ENCODE measurements around the gene KCNN4. TPM values are rescaled to one million over a fixed set of nuclear protein-coding genes. Genes with fewer than 3 reads are reported as not detected.
A peak's percentile ranks its signal among the peaks of the same experiment; 100 is the strongest.

KCNN4 gene
- total RNA-seq, 1 donor: 136 TPM

DNA sequence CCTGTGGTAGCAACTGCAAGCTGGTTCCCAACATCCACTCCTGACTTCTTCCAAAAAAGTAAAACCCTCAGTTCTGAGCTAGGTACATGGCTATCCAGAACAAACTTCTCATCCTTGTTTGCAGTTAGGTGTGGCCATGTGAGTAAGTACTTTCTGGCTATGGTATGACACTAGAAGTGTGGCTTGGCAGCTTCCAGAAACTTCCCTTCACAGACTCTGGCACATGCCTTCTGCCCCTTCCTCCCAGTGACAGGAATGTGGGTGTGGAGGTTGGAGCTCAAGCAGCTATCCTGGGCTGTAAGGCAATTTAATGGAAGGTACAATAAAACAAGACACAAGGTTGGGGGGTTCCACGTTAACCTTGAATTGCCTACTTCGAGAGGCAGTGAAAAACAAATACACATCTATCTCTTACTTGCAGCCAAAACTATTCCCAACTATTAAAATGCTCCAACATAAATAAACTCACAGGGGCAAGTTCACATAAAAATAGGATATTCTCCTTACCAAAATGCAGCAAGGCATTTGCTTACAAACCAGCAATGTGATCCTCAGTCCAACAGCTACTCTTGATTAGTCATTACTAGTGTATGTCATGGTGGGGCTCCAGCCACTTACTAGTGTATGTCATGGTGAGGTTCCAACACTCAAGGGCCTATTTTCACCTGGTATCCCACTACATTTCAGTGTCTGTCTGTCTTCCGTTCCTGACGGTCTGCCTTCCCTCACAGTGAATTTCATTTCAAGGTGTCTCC is 29.1 kb downstream of the KCNN4 start:
- no peak for DNase-seq (ENCODE audit: low read depth in 2 of 3, low spot score in 2 of 3)

DNA sequence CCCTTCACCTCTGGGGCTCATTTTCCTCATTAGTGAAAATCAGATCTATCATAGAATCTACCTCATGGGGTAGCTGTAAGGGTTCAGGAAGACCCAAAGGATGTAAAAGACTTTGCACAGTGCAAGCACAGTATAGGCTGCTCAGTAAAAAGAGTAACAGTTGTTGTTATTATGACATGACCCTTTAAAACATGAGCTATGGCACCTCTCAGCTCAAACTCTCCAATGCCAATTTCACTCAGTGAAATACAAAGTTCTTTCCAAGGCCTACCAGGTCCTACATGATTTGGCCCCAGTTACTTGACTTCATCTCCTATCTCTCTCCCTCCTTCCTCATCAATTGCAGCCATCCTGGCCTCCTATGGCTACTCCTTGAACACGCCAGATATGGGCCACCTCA is 30.9 kb downstream of the KCNN4 start:
- DNase-seq (ENCODE audit: low read depth in 2 of 3, low spot score in 2 of 3): no peak

DNA sequence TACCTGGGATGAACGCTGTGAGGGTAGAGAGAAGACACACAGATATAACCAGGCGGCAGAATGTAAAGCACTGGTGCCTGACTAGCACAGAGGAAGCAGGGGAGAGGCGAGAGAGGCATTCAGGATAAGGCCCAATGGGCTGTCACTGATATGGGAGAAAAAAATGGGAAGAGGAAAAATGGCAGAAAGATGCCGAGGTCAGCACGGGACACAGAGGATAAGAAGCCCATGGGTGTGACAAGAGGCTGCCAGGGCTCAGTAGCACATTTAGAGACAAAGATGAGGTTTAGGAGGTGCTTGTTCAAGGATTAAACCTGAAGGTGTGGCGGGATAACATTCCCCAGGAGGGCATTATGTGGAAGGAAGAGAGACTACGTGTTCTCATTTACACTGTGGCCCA is 31.6 kb downstream of the KCNN4 start:
- no peak for DNase-seq (ENCODE audit: low read depth in 2 of 3, low spot score in 2 of 3)

DNA sequence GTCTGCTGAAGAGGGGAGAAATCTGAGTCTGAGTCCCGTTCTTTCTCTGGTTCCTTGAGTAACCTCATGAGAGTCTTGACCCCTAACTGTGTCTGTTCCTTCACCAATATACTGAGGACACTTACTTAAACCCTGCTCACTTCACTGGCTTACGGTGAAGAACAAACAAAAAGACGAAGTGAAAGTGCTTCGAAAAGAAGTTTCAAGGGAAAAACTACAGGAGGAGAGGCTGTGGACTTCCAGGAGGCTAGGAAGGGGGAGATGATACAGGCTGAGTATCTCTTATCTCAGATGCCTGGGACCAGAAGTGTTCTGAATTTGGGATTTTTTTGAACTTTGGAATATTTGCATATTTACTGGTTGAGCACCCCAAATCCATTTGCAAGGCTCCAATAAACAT is 32.1 kb downstream of the KCNN4 start:
- no peak for DNase-seq (ENCODE audit: low read depth in 2 of 3, low spot score in 2 of 3)

DNA sequence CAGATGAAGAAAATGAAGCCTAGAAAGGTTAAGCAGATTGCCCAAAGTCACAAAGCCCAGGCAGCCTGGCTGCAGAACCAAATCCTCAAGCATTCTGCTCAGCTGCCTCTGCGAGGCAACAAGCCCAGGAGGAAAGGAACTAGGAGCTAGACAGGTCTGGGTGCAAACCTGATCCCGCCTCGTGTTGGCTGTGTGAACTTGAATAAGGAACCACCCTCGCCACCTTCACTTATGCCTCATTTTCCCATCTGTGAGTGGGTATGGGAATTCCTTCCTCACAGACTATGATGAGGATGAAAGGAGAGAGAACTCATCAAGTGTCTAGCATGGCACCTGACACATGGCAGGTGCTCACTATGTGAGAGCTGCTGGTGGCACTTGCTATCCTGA is 32.6 kb downstream of the KCNN4 start:
- DNase-seq (ENCODE audit: low read depth in 2 of 3, low spot score in 2 of 3): no peak

DNA sequence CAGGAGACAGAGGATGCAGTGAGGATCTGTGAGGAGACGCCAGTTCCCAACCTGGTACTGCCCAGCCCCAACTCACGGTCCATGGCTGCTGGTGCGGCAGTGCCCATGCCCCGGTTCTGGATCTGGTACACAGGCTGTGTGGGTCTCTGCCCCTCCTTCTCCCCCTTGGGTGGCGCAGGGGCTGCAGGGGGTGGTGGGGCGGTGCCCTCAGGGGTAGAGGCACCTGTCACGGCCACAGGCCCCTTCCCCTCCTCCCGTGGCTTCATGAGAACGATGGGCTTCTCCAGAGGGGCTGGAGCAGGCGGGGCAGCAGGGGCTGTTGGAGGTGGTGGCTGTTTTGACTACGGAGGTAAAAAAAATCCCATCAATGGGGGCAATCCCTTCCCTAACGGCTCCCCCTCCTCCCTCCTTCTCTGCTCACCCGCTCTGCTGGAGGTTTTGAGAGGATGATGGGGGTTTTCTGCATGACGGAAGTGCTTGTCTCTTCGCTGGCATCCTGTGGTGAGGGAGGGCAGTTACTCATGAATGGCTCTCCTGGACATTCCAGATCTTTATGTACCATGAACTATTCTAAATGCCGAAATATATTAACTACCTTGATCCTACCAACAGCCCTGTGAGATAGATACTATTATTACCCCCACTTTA is 33.1 kb downstream of the KCNN4 start:
- DNase-seq (ENCODE audit: low read depth in 2 of 3, low spot score in 2 of 3): no peak

DNA sequence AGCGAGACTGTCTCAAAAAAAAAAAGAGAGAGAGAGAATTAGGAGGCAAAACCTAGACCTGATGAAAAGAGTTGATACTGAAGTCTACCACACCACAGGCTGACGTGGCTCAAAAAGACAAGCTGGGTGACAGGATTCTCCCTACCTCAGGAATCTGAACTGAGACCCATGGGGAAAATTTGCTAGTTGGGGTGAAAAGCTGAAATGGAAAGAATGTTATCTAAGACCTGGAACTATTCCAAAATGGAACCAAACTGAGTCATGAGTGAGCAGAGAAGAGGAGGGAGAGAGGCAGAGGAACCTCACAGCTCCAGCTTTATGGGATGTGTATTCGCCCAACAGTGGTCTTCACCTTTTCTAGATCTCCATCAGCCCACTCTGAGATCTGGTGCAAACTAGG is 37.7 kb downstream of the KCNN4 start:
- no peak for DNase-seq (ENCODE audit: low read depth in 2 of 3, low spot score in 2 of 3)

DNA sequence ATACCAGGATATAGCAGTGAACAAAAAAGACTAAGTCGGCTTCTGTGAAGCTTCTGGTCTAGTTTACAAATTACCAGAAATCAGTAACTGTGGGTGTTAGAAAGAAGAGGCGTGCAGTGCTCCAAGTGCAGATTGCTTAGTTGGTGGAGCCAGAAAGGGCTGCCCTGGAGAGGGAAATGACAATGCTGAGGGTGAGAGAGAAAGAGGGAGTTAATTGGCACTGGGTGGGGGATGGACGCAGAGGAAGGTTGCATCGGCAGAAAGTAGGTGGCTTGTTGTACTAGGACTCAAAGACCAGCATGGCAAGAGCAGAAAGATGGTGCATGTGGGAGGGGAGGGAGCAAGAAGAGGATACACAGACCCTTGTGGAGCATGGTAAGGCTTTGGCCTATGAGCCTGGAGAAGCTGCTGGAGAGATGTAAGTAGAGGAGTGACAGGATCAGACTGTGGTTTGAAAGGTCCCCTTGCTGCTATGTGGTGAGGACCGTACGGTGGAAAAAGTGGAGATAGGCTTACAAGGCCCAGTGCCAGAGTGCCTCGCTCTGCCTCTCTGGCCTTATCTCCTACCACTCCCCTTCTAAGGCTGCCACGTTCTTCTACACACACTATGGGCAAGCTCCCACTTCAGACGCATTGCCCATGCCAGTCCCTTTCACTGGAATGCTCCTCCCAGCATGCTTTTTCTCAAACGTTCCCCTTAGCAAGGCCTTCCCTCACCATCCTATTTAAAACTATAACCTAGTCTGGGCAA is 39.5 kb downstream of the KCNN4 start:
- no peak for DNase-seq (ENCODE audit: low read depth in 2 of 3, low spot score in 2 of 3)

DNA sequence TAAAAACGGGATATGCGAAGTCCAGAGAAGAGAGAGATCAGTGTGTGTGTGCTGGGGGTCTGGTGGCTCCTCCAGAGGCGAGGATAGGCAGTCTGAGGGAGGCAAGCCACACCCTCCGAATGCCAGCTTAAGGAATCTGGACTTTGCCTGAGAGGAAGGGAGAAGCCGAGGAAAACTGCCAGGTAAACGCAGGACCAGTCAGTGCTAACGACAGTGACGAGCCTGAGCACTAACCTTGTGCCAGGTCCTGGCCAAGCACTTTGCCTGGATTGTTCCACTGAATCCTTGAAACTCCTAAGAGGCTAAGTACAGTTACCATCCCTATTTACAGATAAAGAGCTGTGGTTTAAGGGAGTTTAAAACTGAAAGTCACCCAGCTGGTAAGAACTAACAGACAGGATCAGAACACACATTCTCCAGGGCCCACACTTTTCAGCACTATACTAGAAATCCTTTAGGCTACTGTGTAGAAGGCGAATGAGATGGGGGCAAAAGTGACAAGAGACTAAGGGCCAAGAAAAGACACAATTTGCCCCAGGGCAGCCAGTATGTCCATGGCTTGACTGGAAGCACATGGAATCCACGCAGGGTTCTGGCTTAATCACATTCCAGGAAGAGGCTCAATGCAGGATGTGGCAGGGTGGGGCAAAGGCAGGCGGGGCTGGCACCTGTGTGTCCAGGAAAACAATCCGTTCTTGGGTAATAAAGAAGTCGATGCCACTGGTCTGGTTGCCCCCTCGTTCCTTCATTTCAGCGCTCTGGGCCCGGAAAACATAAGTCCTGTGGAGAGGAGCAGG is 41.1 kb downstream of the KCNN4 start:
- no peak for DNase-seq (ENCODE audit: low read depth in 2 of 3, low spot score in 2 of 3)

DNA sequence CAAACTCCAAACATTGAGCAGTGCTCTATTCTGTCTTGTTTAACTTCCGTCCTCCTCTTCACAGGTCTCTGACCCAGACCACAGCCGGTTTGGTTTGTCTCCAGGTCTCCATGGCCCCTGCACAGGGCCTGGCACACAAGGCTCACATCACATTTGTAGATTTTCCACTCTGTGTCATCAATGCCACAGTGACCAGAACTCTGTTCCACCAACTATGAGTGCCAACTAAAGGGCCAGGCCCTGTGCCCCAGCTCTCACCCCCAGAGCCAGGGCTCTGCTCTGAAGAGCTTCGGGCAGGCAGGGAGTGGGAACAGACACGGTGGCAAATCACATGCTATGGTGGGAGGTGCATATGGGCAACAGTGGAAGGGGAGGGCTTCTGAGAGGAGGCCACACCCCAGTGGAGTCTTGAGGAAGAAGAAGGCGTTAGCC is 42.0 kb downstream of the KCNN4 start:
- DNase-seq (ENCODE audit: low read depth in 2 of 3, low spot score in 2 of 3): no peak

DNA sequence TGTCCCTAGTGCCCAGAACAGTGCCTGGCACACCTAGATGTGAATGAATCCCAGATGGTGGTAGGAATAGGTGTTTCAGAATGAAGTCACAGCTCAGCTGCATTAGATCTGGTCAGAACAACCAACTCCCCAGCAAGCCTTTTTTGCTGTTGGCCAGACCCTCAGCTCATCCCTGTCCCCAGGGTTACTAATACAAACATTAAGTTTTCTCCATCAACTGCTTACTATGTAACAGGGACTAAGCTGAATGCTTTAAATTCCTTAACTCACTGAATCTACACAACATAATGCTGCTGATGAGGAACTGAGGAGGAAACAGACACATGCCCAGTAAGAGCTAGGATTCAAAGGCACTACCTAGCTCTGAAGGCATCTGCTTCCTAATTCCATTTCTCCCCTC is 44.8 kb downstream of the KCNN4 start:
- DNase-seq (ENCODE audit: low read depth in 2 of 3, low spot score in 2 of 3): no peak

DNA sequence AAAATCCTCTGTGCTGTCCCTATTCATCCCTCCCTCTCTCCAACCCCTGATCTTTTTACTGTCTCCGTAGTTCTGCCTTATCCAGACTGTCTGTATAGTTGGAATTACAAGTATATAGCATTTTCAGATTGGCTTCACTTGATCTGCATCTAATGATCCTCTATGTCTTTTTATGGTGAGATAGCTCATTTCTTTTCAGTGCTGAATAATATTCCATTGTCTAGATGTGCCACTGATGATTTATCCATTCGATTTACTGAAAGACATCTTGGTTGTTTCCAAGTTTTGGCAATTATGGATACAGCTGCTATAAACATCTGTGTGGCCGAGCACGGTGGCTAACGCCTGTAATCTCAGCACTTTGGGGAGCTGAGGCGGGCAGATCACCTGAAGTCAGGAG is 45.8 kb downstream of the KCNN4 start:
- no peak for DNase-seq (ENCODE audit: low read depth in 2 of 3, low spot score in 2 of 3)

DNA sequence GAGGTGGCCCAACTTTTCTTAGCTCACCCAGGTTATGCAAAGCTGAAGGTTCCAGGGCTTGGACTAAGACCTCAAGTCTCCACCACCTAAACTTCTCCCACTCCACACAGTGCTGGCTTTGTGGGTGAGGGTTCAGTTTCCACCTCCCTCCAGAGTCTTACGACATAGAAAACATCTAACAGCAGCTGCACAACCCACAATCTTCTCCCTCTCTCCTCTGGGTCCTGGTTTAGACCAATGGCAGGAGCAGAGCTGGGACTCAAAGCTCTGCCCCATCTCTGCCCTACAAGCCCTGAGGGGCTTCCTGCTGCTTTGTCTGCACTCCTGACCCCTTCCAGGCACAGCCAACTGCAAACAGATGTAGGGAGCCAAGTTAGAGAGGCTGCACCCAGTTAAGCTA is 48.9 kb downstream of the KCNN4 start:
- DNase-seq (ENCODE audit: low read depth in 2 of 3, low spot score in 2 of 3): no peak

DNA sequence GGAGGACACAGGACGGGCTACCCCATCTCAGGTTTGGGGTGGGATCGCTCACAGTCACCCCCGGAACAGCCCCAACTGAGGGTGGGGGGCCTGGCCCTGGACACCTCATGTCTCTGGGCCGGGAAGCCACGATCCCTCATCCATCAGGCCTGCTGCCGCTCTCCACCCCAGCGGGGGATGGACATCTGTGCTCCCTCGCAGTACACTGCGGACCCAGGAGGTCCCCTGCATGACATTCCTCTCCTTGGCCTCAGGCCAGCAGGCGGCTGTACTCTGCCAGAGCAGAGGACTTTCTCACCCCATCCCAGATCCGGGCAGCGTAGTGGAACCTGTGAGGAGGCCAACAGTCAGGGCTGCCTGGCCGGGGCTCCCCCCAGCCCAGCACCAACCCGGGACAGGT is 49.4 kb downstream of the KCNN4 start:
- no peak for DNase-seq (ENCODE audit: low read depth in 2 of 3, low spot score in 2 of 3)

DNA sequence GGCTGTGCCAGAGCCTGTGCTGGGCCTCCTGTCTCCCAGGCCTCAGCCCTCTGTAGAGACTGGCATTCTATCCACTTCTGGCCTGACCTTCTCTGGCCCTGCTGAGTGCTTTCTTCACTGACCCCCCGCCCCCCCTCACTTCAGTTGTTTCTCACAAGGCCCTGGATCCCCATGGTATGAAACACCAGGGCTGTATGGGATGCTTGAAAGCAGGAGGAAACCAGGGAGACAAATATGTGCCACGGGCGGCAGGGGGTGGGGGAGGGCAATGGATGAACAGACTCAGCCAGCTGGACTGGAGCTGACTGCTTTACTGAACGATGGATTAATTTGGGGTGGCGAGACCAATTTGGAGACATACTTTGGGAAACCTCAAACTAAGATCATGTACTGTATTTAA is 50.9 kb downstream of the KCNN4 start:
- DNase-seq (ENCODE audit: low read depth in 2 of 3, low spot score in 2 of 3): no peak

DNA sequence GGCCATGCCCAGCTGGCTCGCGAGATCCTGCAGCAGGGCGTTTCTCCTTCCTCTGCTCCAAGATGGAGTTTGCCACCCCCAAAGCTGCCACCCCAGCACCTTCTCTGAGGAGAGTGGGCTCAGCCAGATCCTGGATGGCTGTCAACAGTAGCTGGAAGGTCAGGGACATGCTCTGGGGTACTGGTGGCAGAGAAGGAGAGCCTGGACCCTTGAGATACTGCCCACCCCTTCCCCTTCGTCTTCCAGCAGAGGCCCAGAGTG is 53.2 kb downstream of the KCNN4 start:
- no peak for DNase-seq (ENCODE audit: low read depth in 2 of 3, low spot score in 2 of 3)

DNA sequence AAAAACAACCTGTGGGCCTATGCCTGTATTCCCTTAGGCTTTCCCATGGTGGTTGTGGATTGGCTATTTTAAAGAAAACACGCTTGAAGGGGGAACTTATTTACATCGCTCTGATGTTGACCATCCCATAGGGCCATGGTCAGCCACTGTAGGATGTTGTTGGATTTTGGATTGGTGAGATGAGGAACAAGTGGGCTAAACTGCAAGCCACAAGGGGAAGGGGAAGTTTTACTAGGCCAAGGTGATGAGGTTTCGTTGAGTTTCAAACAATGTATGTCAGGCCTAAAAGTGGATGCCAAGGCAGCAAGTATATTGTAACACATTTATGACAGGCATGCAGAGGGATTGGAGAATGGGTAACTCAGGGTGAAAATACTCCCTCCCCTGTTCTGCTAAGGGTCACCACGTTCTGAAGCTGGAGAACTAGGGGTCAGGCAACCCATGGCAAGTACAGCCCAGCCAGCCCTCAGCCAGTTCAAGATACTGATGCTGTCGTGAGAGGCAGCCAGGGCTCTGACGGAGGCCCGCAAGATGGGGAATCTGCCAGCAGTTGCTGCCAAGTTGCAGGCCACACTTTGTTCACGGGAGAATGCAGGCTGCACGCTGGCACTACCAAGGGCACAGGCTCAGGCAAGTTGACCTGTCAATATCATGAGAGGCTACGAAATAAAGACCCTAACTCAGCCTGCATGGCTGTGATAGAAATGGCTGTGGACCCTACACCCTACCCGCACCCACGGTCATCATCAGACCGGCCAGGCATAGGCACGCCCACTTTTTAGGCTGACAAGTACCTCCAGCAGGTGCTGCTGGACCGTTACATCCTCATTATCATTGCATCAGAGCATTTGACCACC is 53.8 kb downstream of the KCNN4 start:
- peak in 1 of 3 donors; percentile 52 for DNase-seq (ENCODE audit: low read depth in 2 of 3, low spot score in 2 of 3)

DNA sequence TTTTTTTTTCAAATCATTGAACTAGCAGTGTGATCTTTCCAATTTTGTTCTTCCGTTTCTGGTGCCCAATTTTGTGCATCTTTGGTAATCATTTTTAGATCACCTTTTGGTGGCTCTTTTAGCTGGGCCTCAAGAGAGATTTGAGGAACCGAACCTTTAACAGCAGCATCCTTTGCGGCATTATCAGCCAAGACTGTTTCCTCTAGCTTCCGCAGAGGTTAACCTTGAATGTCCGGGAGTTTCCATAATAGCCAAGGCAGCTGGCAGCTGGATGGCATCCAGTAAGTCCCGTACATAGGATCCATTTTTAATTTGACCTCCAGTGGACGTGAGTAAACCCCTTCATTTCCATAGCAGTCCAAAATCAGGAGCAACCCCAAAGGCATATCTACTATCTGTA is 55.3 kb downstream of the KCNN4 start:
- peak in 2 of 3 donors; percentile 68 to 82 for DNase-seq (ENCODE audit: low read depth in 2 of 3, low spot score in 2 of 3)

DNA sequence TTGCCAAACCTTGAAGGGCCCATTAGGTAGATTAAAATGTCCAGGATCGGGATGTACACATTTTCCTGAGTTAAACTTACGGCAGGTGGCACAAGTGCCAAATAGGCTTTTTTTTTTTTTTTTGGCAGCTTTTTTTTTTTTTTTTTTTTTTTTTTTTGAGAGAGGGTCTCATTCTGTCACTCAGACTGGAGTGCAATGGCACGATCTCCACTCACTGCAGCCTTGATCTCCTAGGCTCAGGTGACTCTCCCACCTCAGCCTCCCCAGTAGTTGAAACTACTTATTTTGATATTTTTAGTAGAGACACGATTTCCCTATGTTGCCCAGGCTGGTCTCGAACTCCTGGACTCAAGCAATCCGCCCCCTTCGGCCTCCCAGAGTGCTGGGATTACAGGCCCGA is 55.9 kb downstream of the KCNN4 start:
- DNase-seq (ENCODE audit: low read depth in 2 of 3, low spot score in 2 of 3): no peak

DNA sequence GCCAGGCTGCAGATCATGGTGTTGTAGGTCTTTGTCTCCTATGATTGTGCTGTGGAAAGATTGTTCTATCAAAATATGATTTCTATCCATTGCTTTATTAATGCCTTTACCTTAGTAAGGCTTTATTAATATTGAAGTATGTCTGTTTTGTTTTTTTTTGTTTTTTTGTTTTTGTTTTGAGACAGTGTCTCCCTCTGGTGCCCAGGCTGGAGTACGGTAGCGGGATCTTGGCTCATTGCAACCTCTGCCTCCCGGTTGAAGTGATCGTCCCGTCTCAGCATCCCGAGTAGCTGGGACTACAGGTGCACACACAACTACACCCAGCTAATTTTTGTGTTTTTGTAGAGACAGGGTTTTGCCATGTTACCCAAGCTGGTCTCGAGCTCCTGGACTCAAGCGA is 57.2 kb downstream of the KCNN4 start:
- DNase-seq (ENCODE audit: low read depth in 2 of 3, low spot score in 2 of 3): no peak
